Measurements from ENCODE around the gene PCDHGB2.
"Not testable (repeated sequence)": the region's sequence is repeated elsewhere in the genome, so short reads cannot be mapped to it uniquely, and the experiment has no call there.

The PCDHGB2 gene

DNA sequence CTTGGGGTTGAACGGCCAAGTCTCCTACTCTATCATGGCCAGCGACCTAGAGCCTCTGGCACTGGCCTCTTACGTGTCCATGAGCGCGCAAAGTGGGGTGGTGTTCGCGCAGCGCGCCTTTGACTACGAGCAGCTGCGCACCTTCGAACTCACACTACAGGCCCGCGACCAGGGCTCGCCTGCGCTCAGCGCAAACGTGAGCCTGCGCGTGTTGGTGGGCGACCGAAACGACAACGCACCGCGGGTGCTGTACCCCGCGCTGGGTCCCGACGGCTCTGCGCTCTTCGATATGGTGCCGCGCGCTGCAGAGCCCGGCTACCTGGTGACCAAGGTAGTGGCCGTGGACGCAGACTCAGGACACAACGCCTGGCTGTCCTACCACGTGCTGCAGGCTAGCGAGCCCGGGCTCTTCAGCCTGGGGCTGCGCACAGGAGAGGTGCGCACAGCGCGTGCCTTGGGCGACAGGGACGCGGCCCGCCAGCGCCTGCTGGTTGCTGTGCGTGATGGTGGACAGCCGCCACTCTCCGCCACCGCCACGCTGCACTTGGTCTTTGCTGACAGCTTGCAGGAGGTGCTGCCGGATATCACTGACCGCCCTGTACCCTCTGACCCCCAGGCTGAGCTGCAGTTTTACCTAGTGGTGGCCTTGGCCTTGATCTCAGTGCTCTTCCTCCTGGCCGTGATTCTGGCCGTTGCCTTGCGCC, 39.9 kb downstream of the PCDHGB2 start:
- in situ Hi-C loops (cut with HindIII; ENCODE audit: low pct_ligation_motif_present, low sequenced_read_pairs), result loop anchor here (25.0 kb wide), 1 partner anchor 113 kb away; no protein-coding TSS in a partner anchor
- H3K4me3 ChIP-seq (ENCODE audit: low read depth, low read length), result no peak overlapping the region

DNA sequence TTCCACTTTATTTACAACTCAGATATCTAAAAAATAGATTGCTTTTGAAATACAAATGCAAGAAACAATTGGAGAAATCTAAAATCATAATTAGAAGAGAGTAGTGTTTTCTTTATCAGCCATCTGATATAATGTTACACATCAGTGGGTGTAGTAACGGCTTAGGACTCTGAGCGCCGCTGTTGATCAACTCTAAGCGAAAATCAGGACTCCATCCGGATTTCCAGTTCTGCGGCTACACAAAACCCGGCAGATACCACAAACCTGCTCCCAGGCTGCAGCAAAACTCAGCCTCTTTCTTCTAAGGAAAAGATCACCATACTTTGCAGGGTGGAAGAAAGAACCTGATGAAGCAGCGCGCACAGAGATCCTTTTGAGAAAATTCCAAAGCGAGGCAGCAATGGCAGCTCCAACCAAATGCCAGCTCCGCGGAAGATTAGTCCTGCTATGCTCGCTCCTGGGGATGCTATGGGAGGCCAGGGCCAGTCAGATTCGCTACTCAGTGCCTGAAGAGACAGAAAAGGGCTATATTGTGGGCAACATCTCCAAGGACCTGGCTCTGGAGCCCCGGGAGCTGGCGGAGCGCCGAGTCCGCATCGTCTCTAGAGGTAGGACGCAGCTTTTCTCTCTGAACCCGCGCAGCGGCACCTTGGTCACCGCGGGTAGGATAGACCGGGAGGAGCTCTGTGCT, 42.9 kb downstream of the PCDHGB2 start, which contains the start of gene PCDHGA9:
Gene PCDHGA9 (plus strand): TSS at position 226 of the 691 bp plus-strand sequence. CDS start 175 bp downstream, at position 401.
- no peaks in the 10 kb centered on the region for H3K27me3 ChIP-seq (replicated peaks)
- TF ChIP-seq CTCF (IDR thresholded peaks at IDR 0.05; ENCODE audit: low read depth, low read length, missing control alignments), result peak; percentile 62
- DNase-seq, result peak; percentile 24
- H3K27ac ChIP-seq, result no peak within 1 kb of the TSS
- peak within 1 kb of the TSS; percentile 22 for H3K4me3 ChIP-seq (ENCODE audit: low read depth, low read length)
- in situ Hi-C loops (cut with HindIII; ENCODE audit: low pct_ligation_motif_present, low sequenced_read_pairs), result loop anchor here (25.0 kb wide), 1 partner anchor 110 kb away; no protein-coding TSS in a partner anchor
- no peaks in the 10 kb centered on the region for H3K36me3 ChIP-seq (replicated peaks)

More for the DNA sequence above, 39.9 kb downstream of the PCDHGB2 start:
- Histone ChIP-seq H3K27me3 (replicated peaks) (no peaks in the 10 kb centered on the region), H3K27ac (no peak overlapping the region), H3K36me3 (replicated peaks) (no peaks in the 10 kb centered on the region)
- DNase-seq, result no peak
- no peak for TF ChIP-seq CTCF (IDR thresholded peaks at IDR 0.05; ENCODE audit: low read depth, low read length, missing control alignments)

DNA sequence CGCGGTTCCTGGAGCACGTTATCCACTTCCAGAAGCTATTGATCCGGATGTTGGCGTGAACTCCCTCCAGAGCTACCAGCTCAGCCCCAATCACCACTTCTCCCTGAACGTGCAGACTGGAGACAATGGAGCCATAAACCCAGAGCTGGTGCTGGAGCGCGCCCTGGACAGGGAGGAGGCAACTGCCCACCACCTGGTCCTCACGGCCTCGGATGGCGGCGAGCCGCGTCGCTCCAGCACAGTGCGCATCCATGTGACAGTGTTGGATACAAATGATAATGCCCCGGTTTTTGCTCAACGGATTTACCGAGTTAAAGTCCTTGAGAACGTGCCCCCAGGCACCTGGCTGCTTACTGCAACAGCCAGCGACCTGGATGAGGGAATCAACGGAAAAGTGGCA, 43.6 kb downstream of the PCDHGB2 start:
- Histone ChIP-seq H3K4me3 (ENCODE audit: low read depth, low read length) (no peak overlapping the region), H3K36me3 (replicated peaks) (no peaks in the 10 kb centered on the region), H3K27me3 (replicated peaks) (no peaks in the 10 kb centered on the region), H3K27ac (no peak overlapping the region)
- DNase-seq, result no peak
- no peak for TF ChIP-seq CTCF (IDR thresholded peaks at IDR 0.05; ENCODE audit: low read depth, low read length, missing control alignments)
- in situ Hi-C loops (cut with HindIII; ENCODE audit: low pct_ligation_motif_present, low sequenced_read_pairs), result loop anchor here (25.0 kb wide), 1 partner anchor 109 kb away; no protein-coding TSS in a partner anchor

DNA sequence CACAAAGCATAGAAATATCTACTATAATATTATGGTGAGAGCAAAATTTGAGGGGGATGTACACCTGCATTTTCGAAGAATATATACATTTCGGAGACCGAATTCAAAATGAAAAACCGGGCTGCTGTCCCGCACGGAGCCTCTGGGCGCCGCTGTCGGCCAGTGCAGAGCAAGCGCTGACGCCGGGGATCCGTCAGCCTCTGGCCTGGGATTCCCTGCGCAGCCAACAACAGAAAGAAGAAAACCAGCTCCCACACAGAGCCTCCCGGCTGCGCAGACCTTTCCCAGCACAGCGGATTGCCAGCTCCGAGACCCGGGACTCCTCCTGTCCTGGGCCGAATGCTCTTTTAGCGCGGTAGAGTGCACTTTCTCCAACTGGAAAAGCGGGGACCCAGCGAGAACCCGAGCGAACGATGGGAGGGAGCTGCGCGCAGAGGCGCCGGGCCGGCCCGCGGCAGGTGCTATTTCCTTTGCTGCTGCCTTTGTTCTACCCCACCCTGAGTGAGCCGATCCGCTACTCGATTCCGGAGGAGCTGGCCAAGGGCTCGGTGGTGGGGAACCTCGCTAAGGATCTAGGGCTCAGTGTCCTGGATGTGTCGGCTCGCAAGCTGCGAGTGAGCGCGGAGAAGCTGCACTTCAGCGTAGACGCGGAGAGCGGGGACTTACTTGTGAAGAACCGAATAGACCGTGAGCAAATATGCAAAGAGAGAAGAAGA, 48.2 kb downstream of the PCDHGB2 start, which contains the start of gene PCDHGB6:
Gene PCDHGB6 (plus strand): TSS at position 232 of the 716 bp plus-strand sequence. CDS start 182 bp downstream, at position 414.
- H3K36me3 ChIP-seq (replicated peaks); H3K27ac ChIP-seq; H3K27me3 ChIP-seq (replicated peaks); DNase-seq: not testable (repeated sequence)
- peak; percentile 74 for TF ChIP-seq CTCF (IDR thresholded peaks at IDR 0.05; ENCODE audit: low read depth, low read length, missing control alignments)
- in situ Hi-C loops (cut with HindIII; ENCODE audit: low pct_ligation_motif_present, low sequenced_read_pairs), result loop anchor here (25.0 kb wide), 1 partner anchor 104 kb away; no protein-coding TSS in a partner anchor
- peak within 1 kb of the TSS; percentile 37 for H3K4me3 ChIP-seq (ENCODE audit: low read depth, low read length)

- Histone ChIP-seq H3K4me3 (ENCODE audit: low read depth, low read length) (no peak overlapping the region), H3K36me3 (replicated peaks) (no peaks in the 10 kb centered on the region), H3K27me3 (replicated peaks) (no peaks in the 10 kb centered on the region), H3K27ac (no peak overlapping the region)
- in situ Hi-C loops (cut with HindIII; ENCODE audit: low pct_ligation_motif_present, low sequenced_read_pairs), result loop anchor here (25.0 kb wide), 1 partner anchor 103 kb away; no protein-coding TSS in a partner anchor
- TF ChIP-seq CTCF (IDR thresholded peaks at IDR 0.05; ENCODE audit: low read depth, low read length, missing control alignments), result no peak
- DNase-seq, result no peak
Measured at GRCh38 chr5:141409598-141410306, 50.0 kb downstream of the PCDHGB2 start.
